ENCODE measurements around the gene MARVELD1.
A peak's percentile ranks its signal among the peaks of the same experiment; 100 is the strongest.
"Not testable (repeated sequence)": the region's sequence is repeated elsewhere in the genome, so short reads cannot be mapped to it uniquely, and the experiment has no call there.

The MARVELD1 gene

GRCh38 chr10:97713339-97713825 lies at the start of gene MARVELD1:
Gene MARVELD1 (plus strand): TSS chr10:97713730. CDS start chr10:97713877, 147 bp downstream.
- DNase-seq, result peak; percentile 58

DNA sequence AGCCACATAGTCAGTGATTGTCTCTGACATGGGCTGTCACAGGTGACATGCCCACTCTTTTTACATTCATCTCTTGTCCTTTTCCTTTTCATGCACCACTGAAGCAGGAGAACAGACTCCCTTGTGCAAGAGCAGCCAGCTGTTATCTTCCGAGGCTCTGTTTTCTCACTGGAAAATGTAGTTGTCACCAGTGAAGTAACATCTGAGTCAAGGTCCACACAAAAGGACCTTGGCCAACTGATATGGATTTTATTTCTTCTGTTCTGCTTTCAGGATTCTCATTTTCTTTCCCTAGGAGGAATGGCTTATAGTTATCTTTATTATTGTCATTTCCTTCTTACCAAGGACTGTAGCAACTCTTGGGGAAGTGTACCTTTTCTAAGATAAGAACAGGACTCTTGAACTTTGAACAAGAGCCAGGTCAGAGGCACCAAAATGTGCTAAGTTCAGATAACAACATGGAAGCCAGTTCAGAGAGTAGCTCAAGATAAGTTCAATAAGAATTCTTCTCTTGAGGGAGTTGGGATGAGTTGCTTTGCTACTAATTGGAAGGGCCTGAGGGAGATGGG lies 49.2 kb upstream of the MARVELD1 start:
- DNase-seq, result peak; percentile 99

- DNase-seq, result no peak
These were observed 46.5 kb upstream of the MARVELD1 start for GRCh38 chr10:97666992-97667391.

GRCh38 chr10:97667463-97667862 lies 46.1 kb upstream of the MARVELD1 start:
- peak; percentile 45 for DNase-seq

- no peak for DNase-seq
These were observed 44.0 kb upstream of the MARVELD1 start for GRCh38 chr10:97669571-97669970.

DNA sequence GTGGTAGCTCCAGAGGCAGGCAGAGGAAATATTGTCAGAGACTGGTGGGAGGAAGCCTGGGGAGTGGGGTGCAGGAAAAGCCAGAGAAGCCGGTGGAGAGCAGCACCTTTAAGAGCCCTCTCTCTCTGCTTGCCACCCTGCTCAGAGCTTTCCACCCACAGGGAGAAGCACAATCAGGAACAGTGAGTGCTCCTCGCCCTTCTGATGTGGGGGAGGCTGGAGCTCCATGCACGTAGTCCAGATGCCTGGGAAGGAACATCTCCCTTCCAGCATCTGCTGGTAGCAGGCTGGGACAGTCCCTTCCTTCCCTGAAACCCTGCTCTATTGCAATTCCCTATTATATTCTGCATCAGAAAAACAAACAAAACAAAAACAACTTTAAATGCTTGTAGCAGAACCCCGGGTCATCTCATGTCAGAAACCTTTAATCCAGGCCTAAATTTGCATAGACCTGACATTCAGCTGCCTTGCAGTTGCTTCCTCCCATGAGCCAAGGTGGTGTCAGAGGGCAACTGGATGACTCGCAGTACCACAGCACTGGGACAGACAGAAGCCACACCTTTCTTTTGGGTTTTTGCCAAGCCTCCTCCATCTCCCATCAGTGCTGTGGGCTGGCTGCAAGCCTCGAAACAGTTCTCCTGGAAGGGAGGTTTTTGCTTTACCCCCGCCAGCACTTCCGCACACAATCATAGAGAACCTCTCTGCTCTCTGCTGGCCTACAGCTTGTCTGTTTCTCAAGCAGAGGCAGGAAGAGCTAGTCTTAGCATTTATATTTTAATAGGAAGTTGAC lies 39.6 kb upstream of the MARVELD1 start:
- DNase-seq, result peak; percentile 93

GRCh38 chr10:97675222-97675621 lies 38.3 kb upstream of the MARVELD1 start:
- DNase-seq, result no peak

DNA sequence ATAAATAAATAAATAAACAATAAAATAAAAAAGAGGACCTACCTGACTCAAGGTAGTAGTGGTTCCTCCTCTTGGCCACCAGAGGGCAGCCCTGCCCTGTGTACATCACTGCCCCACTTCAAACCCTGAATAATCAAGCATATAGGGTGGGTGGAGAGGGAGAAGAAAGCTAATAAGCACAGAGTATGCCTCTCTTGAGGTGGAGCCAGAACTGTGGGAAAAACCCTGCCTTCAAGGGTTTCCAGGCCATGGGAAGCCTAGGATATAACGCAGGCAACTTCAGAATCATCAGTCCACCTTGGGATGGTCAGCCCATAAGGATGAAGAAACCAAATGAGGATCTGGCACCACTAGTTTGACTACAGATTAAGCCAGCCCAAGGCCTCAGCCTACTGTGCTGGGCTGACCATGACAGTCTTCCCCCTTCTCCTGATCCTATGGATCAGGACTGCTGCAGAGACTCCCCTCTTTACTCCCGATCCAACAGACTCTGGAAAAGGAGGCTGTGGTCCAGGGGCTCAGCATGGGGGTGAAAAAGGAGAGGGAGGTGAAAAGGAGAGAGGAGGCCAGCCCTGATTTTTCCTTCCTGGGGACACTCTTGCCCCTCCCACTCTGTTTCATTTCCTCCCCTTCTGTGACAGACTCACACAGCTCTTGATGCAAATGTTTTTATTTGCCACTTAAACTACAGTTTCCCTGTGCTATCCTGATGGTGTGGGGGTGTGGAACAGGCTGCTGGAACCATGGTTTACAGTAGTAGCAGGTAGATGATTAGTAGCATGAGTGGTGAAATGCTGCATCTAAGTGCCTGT lies 36.6 kb upstream of the MARVELD1 start:
- peak; percentile 61 for DNase-seq

GRCh38 chr10:97679594-97679993 lies 33.9 kb upstream of the MARVELD1 start:
- DNase-seq, result no peak

DNA sequence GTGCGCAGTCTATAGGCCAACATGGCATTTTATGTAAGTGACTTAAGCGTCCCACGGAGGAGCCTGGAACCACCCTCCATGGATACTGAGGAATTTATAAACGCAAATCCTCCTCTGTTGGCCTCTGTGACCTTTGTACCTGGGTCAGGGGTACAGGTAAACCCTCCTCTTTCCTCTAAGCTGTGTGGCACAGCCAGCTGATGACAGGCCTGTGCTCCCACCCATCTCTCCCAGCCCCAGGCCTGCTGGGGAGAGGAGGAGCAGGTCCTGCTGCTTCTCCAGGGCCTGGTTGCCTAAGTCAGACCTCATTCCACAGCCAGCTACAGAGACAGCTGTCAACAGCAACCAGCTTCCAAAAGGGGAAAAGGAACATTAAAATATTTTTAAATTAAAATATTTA lies 31.5 kb upstream of the MARVELD1 start:
- no peak for DNase-seq

DNA sequence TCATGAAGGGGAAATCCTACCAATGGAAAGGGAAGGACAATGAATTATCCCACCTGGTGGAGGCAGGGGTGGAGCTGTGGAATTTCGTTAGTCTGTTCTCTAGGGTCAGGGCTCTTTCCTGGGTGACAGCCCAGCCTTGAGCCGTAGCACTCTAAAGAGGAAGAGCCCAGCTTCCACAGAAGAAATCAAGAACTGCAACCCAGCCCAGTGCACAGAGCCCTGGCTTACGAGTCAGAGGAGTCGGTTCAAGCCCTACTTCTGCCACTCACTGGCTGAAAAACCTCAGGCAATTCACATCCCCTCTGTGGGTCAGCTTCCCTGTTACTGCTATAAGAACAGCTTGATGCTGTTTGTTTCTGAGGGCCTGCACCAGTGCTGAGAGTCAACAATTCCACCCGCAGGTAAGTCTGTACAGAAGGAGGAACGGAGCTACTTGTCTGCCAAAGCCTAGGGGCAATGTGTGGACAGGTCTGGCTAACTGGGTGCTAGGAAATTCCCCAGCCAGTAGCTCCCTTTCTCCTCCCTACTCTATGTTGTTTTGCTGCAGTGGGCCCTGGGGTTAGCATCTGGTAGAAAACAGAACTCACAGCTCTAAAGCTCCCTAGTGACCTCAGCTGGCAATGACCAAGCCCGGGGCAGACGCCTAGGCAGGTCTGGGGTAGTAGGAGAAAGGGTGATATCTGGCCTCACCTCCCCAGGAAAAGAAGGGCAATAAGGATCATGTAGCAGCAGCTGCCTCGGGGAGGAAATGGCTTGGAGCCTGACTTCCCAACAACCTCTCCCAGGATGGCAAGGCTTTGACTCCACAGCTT lies 29.8 kb upstream of the MARVELD1 start:
- peak; percentile 15 for DNase-seq

- not testable (repeated sequence) for DNase-seq
These were observed 29.2 kb upstream of the MARVELD1 start for GRCh38 chr10:97684368-97684713.

DNA sequence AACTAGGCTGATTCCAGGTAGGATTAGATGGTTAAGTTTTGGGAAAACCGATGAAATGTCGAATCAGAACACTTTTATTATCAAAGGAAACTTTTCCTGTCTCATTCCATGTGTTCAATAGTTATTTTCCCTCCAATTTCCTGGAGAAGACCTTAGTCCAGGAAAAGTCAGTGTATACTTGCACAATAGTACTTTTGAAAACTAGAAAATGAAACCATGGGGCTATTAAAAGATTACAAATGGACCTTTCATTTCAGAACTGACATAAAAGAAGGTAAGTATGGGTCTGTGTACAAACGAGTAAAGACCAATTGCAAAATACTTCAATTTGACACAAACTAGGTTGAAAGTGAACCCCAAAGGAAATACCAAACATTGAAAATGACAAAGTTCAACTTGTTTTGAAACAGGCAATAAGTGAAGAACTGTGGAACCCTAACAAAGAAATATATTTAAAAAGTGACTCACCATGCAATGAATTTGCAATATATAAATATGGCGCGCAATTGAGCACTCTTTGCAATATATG lies 28.6 kb upstream of the MARVELD1 start:
- no peak for DNase-seq

DNA sequence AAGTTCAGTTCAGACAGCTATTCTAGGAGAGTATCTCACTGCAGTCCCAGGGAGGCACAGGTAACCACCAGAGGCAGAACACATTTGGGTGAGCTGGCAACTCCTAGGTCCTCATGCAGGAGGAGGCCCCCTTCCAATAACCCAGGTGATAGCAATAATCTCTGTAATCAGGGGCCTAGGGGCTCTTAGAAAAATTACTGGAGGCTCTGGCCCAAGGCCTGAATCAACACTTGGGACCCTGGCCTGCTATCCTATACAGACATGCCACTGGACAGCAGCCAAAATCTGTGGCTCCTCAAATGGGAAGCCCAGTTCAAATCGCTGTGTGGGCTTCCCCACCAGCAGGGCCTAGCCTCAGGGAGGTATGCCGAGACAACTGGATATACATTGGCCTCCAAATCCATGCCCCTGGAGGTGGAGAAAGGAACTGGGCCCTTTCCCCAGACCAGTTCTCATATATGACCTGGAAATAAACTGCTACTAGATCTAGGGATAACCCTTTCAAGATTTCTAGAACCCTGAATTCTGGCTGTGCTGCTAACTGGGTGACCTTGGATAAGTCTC lies 28.1 kb upstream of the MARVELD1 start:
- peak; percentile 19 for DNase-seq

- DNase-seq, result peak; percentile 69
These were observed 27.1 kb upstream of the MARVELD1 start for GRCh38 chr10:97686301-97686961.

DNA sequence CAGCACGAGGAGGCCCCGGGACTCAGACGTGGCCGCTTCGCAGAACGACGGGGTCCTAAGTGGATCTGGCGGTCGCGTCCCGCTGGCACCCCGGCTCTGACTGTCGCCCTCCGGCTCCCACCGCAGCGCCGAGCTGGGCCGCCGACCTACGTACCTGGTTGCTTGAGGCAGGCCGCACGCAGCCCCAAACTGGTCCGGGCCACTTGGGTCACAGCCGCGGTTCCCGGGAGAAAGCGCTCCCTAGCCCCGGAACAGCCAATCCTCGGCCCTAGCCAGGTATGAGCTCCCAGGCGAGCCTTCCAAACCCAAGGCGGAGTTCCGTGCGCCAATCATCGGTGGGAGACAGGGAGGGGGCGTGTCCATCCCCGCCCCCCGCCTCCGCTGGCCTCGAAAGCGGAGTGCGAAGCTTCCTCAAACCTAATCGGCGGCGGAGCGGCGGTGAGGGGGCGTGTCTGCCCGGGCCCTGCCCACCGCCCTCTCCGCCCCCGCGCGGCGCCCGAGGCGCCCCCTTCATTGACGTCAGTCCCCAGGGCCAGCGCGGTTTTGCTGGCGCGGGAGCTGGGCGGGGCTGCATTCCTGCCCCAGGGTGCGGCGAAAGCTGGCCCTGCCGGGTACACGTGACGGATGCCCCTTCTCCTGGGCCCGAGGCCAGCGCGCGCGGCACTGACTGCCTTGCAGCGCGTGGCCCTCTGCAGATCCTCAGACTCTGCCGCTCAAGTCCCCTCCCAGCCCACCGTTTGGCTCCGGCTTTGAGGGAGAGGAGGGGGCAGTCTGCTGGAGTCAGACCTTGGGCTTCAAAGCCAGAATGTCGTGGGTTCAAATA lies 26.4 kb upstream of the MARVELD1 start, which contains the start of gene AVPI1:
Gene AVPI1 (minus strand): TSS at position 280 of the 823 bp plus-strand sequence. CDS start 7,336 bp downstream, outside the sequence.
- peak; percentile 97 for DNase-seq

- peak; percentile 21 for DNase-seq
These were observed 25.4 kb upstream of the MARVELD1 start for GRCh38 chr10:97687785-97688781.

- DNase-seq, result peak; percentile 85
These were observed 23.9 kb upstream of the MARVELD1 start for GRCh38 chr10:97689559-97690020.

DNA sequence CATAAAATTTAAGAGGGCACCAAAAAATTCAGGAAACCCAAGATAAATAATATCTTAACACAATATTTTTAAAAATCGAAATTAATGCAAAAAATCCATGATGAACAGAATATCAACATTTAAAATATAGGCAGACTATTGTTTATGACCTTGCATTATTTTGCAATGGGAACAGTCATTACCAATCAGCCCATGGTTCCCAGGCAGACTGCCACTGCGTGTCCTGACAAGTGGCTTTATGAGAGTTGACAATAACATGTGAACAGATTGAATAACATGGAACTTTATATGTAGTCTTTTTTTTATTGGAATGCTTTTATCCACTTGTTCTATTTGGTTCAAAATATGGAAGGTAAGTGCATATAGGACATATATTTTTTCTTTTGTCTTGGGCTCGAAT lies 23.4 kb upstream of the MARVELD1 start:
- no peak for DNase-seq
